ENCODE measurements around the gene TAF1C.
"Not testable (repeated sequence)": the region's sequence is repeated elsewhere in the genome, so short reads cannot be mapped to it uniquely, and the experiment has no call there.

The TAF1C gene
- 52.2 to 71.4 reads per million in 2 experiments for total RNA-seq

- peak; percentile 80 for DNase-seq (ENCODE audit: low read depth)
These were observed at the start of gene TAF1C for GRCh38 chr16:84186685-84187437. TAF1C (minus strand) TSS chr16:84187057; CDS start chr16:84184988, 2,069 bp downstream.

- DNase-seq (ENCODE audit: low read depth) = no peak
These were observed 47.7 kb upstream of the TAF1C start for GRCh38 chr16:84234321-84235241.

GRCh38 chr16:84233748-84234147 lies 46.9 kb upstream of the TAF1C start:
- DNase-seq (ENCODE audit: low read depth) = no peak

GRCh38 chr16:84232969-84233368 lies 46.1 kb upstream of the TAF1C start:
- no peak for DNase-seq (ENCODE audit: low read depth)

GRCh38 chr16:84232060-84232459 lies 45.2 kb upstream of the TAF1C start:
- DNase-seq (ENCODE audit: low read depth) = no peak

GRCh38 chr16:84229471-84229870 lies 42.6 kb upstream of the TAF1C start:
- no peak for DNase-seq (ENCODE audit: low read depth)

- no peak for DNase-seq (ENCODE audit: low read depth)
These were observed 41.5 kb upstream of the TAF1C start for GRCh38 chr16:84228256-84228838.

GRCh38 chr16:84227548-84227947 lies 40.7 kb upstream of the TAF1C start:
- no peak for DNase-seq (ENCODE audit: low read depth)

- DNase-seq (ENCODE audit: low read depth) = no peak
These were observed 39.2 kb upstream of the TAF1C start for GRCh38 chr16:84226026-84226425.

- DNase-seq (ENCODE audit: low read depth) = no peak
These were observed 38.7 kb upstream of the TAF1C start for GRCh38 chr16:84225571-84225970.

- no peak for DNase-seq (ENCODE audit: low read depth)
These were observed 38.3 kb upstream of the TAF1C start for GRCh38 chr16:84225126-84225525.

- DNase-seq (ENCODE audit: low read depth) = no peak
These were observed 37.7 kb upstream of the TAF1C start for GRCh38 chr16:84224554-84224953.

- no peak for DNase-seq (ENCODE audit: low read depth)
These were observed 36.6 kb upstream of the TAF1C start for GRCh38 chr16:84223456-84223855.

GRCh38 chr16:84220851-84221250 lies 34.0 kb upstream of the TAF1C start:
- DNase-seq (ENCODE audit: low read depth) = no peak

- no peak for DNase-seq (ENCODE audit: low read depth)
These were observed 32.1 kb upstream of the TAF1C start for GRCh38 chr16:84218956-84219355.

GRCh38 chr16:84218176-84218823 lies 31.4 kb upstream of the TAF1C start:
- DNase-seq (ENCODE audit: low read depth) = no peak

- not testable (repeated sequence) for DNase-seq (ENCODE audit: low read depth)
These were observed 29.3 kb upstream of the TAF1C start for GRCh38 chr16:84216144-84216543.

- no peak for DNase-seq (ENCODE audit: low read depth)
These were observed 28.7 kb upstream of the TAF1C start for GRCh38 chr16:84215531-84215930.

- no peak for DNase-seq (ENCODE audit: low read depth)
These were observed 27.7 kb upstream of the TAF1C start for GRCh38 chr16:84214451-84215066.

- DNase-seq (ENCODE audit: low read depth) = no peak
These were observed 25.8 kb upstream of the TAF1C start for GRCh38 chr16:84212631-84213030.

GRCh38 chr16:84212154-84212553 lies 25.3 kb upstream of the TAF1C start:
- no peak for DNase-seq (ENCODE audit: low read depth)

GRCh38 chr16:84209989-84210388 lies 23.1 kb upstream of the TAF1C start:
- no peak for DNase-seq (ENCODE audit: low read depth)

Measured in T follicular helper cell (primary cell).